Mesenchymal stem cell (in vitro differentiated cells and primary cell): ENCODE measurements around the gene SMIM35.

Experiments used
- DNase-seq: peaks from one replicate; pipeline ENCODE4 v3.0.0-alpha.2; 2013
- H2AFZ ChIP-seq: one replicate; pipeline ENCODE4 v1.6.1; 2013; ENCODE audit warnings: low read depth, mild to moderate bottlenecking, control low read depth, inconsistent platforms, low read length, moderate library complexity
- H2AK5ac ChIP-seq: 2 replicates; pipeline ENCODE4 v1.6.1; 2013; ENCODE audit warnings: low read length, moderate library complexity, mild to moderate bottlenecking, inconsistent platforms; ENCODE audit not compliant: severe bottlenecking
- H2BK120ac ChIP-seq: one replicate; pipeline ENCODE4 v1.6.1; 2013; ENCODE audit warnings: low read depth, mild to moderate bottlenecking, inconsistent platforms, low read length, moderate library complexity
- H2BK12ac ChIP-seq, 2 experiments: one replicate each; pipeline ENCODE4 v1.6.1; 2013; ENCODE audit warnings: inconsistent platforms in 2 of 2, low read length in 2 of 2, mild to moderate bottlenecking in 2 of 2, moderate library complexity in 2 of 2, control low read depth in 1 of 2
- H2BK15ac ChIP-seq: one replicate; pipeline ENCODE4 v1.6.1; 2013; ENCODE audit warnings: mild to moderate bottlenecking, low read depth, inconsistent platforms; ENCODE audit not compliant: poor library complexity, severe bottlenecking
- H2BK5ac ChIP-seq: 2 replicates; pipeline ENCODE4 v1.6.1; 2013; ENCODE audit warnings: low read depth, mild to moderate bottlenecking, low read length, control low read depth, inconsistent platforms; ENCODE audit not compliant: poor library complexity, severe bottlenecking
- H3K14ac ChIP-seq, 2 experiments: one replicate each; pipeline ENCODE4 v1.6.1; 2013; ENCODE audit warnings: inconsistent platforms in 2 of 2, low read length in 2 of 2, control low read depth in 1 of 2, mild to moderate bottlenecking in 1 of 2, moderate library complexity in 1 of 2
- H3K18ac ChIP-seq, 2 experiments: one replicate each; pipeline ENCODE4 v1.6.1; 2013; ENCODE audit warnings: inconsistent platforms in 2 of 2, low read length in 2 of 2, control low read depth in 1 of 2, low read depth in 1 of 2, mild to moderate bottlenecking in 1 of 2
- H3K23ac ChIP-seq, 2 experiments: one replicate each; pipeline ENCODE4 v1.6.1; 2013; ENCODE audit warnings: inconsistent platforms in 2 of 2, low read length in 2 of 2, mild to moderate bottlenecking in 2 of 2, moderate library complexity in 2 of 2, control low read depth in 1 of 2
- H3K27ac ChIP-seq: 2 replicates; pipeline ENCODE4 v1.5.1; 2013; ENCODE audit warnings: mild to moderate bottlenecking, moderate library complexity, low read length, control low read depth, inconsistent platforms; ENCODE audit not compliant: poor library complexity, severe bottlenecking
- H3K27me3 ChIP-seq, 2 experiments: 2 replicates each; pipeline versions ENCODE4 v1.6.1 to v1.7.0; 2013; ENCODE audit warnings: low read length in 2 of 2, mild to moderate bottlenecking in 2 of 2, moderate library complexity in 2 of 2, control low read depth in 1 of 2, inconsistent platforms in 1 of 2; ENCODE audit not compliant: control insufficient read depth in 1 of 2, insufficient read depth in 1 of 2
- H3K36me3 ChIP-seq, 2 experiments: 2 replicates each; pipeline versions ENCODE4 v1.6.1 to v1.7.0; 2013; ENCODE audit warnings: low read length in 2 of 2, control low read depth in 1 of 2, inconsistent platforms in 1 of 2, low read depth in 1 of 2, mild to moderate bottlenecking in 1 of 2; ENCODE audit not compliant: insufficient read depth in 2 of 2, control insufficient read depth in 1 of 2
- H3K4ac ChIP-seq, 2 experiments: one replicate each; pipeline ENCODE4 v1.6.1; 2013; ENCODE audit warnings: inconsistent platforms in 2 of 2, low read length in 2 of 2, mild to moderate bottlenecking in 2 of 2, moderate library complexity in 2 of 2, control low read depth in 1 of 2, low read depth in 1 of 2
- H3K4me1 ChIP-seq: 2 replicates; pipeline ENCODE4 v1.6.1; 2013; ENCODE audit warnings: low read depth, low read length, control low read depth; ENCODE audit not compliant: control insufficient read depth, insufficient read depth
- H3K4me2 ChIP-seq: 2 replicates; pipeline ENCODE4 v1.6.1; 2013; ENCODE audit warnings: low read length, mild to moderate bottlenecking, inconsistent platforms; ENCODE audit not compliant: poor library complexity, severe bottlenecking
- H3K4me3 ChIP-seq, 2 experiments: 2 replicates each; pipeline versions ENCODE4 v1.5.1 to v1.7.0; 2013; ENCODE audit warnings: low read length in 2 of 2, mild to moderate bottlenecking in 2 of 2, control low read depth in 1 of 2, low read depth in 1 of 2; ENCODE audit not compliant: insufficient read depth in 1 of 2
- H3K79me1 ChIP-seq: replicated peaks from 2 replicates; pipeline ENCODE4 v1.6.1; 2013; ENCODE audit warnings: mild to moderate bottlenecking, control low read depth, low read length, inconsistent platforms; ENCODE audit not compliant: poor library complexity, severe bottlenecking
- H3K9ac ChIP-seq: 2 replicates; pipeline ENCODE4 v1.7.0; 2013; ENCODE audit warnings: mild to moderate bottlenecking, low read length, moderate library complexity
- H3K9me3 ChIP-seq: 2 replicates; pipeline ENCODE4 v1.7.0; 2013; ENCODE audit warnings: mild to moderate bottlenecking, low read length; ENCODE audit not compliant: control insufficient read depth
- H4K8ac ChIP-seq: one replicate; pipeline ENCODE4 v1.6.1; 2013; ENCODE audit warnings: inconsistent platforms, mild to moderate bottlenecking, low read length, moderate library complexity
- H4K91ac ChIP-seq: one replicate; pipeline ENCODE4 v1.6.1; 2013; ENCODE audit warnings: mild to moderate bottlenecking, low read length, inconsistent platforms
- WGBS: methylation state at CpG from one replicate; pipeline ENCODE4 v1.1.7; 2013; ENCODE audit warnings: mixed read lengths; 5-methylcytosine and 5-hydroxymethylcytosine counted together

The SMIM35 gene

DNA sequence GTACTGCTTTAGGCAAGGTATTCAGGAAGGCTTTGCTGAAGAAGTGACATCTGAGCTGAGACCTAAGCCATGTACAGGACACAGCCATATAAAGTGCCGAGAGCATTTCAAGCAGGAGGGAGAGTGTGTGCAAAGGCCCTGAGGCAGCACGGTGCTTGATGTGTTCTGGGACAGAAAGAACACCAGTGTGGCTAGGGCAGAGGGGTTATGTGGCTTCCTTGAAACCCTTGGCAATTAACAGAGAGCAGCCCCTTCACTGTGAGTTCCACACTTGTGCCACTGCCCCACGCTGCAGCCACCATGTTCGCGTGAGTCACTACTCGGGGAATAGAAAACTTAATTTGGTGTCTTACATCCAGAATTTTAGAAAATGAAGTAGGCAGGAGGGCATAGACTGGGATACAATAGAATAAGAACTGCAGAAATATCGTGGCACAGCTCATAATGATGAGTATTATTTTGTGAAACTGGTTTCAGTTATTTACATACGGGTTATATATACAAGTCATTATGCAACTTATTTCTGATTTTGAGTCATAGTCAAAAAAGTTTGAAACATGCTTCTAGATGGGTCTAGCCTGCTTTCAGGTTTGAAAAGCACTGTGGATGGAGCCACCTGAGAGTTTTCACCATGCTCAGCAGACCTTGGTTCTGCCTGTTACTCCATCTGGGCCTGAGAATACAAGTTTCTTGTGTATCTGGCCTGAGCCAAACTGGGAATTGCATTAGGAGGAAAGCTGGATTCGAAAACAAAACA is 88.8 kb downstream of the SMIM35 start:
- Histone ChIP-seq H3K79me1 (no peaks in the 10 kb centered on the region), H2BK5ac (no peak overlapping the region), H3K4me1 (peaks cover 2% of the 10 kb centered on the region), H3K14ac (no peak overlapping the region), H3K4me2 (no peak overlapping the region), H4K8ac (no peak overlapping the region), H2BK15ac (no peak overlapping the region), H2AK5ac (no peak overlapping the region), H3K9ac (no peak overlapping the region), H2BK12ac (no peak overlapping the region), H3K27ac (no peak overlapping the region), H3K4me3 (no peak overlapping the region), H3K18ac (no peak overlapping the region), H3K9me3 (no peaks in the 10 kb centered on the region), H2AFZ (no peak overlapping the region), H2BK120ac (no peak overlapping the region), H4K91ac (no peak overlapping the region), H3K4ac (no peak overlapping the region), H3K23ac (no peak overlapping the region), H3K36me3 (no peaks in the 10 kb centered on the region), H3K27me3 (peaks cover 11 to 19% of the 10 kb centered on the region in 2 experiments)
- WGBS = 96% methylated on average over 7 of the region's 9 CpGs
- DNase-seq = no peak

DNA sequence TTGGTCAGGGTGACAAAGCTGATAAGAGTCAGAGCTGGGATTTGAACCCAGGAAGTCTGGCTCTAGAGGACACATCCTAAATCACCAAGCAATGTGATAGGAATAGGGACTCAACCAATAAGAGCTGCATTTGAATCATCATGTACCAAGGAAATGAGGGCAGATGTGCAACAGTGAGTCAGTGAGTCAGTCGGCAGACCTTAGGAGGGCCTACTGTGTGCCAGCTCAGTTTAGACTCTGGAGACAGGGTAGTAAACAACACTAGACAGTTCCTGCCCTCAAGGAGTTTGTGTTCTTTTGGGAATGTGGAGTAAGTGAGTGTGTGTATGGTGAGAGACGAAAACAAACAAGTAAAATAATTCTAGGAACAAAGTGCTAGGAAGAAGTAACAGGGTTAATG is 89.4 kb downstream of the SMIM35 start:
- 93% methylated on average over 2 of the region's 2 CpGs for WGBS

DNA sequence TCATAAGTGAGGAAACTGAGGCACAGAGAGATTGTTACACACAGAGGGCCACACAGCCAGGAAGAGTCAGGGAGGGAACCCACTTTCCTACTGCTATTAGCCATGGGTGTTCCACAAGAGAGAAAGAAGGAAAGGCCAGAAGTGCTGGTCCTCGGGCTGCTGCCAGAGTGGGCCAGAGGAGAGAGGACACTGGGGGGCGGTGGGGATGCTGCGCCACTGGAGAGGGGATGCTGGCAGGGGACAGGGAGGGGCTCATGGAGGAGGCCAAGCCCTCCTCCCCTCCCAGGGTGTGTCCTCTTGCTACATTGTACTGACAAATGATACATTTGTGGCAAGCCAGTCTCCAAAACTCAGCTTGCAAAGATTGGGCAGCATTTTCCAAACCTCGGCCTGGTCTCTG is 90.7 kb downstream of the SMIM35 start:
- H3K27me3 ChIP-seq = peaks cover 6 to 8% of the 10 kb centered on the region in 2 experiments
- H2AK5ac ChIP-seq = no peak overlapping the region
- peaks cover 2% of the 10 kb centered on the region for H3K4me1 ChIP-seq

More for the DNA sequence above, 89.4 kb downstream of the SMIM35 start:
- Histone ChIP-seq H3K4me2 (no peak overlapping the region), H2AK5ac (no peak overlapping the region), H3K27me3 (peaks cover 11 to 13% of the 10 kb centered on the region in 2 experiments), H2BK5ac (no peak overlapping the region), H3K4ac (no peak overlapping the region), H3K27ac (no peak overlapping the region), H3K4me3 (no peak overlapping the region), H3K79me1 (no peaks in the 10 kb centered on the region), H3K9me3 (no peaks in the 10 kb centered on the region), H2BK12ac (no peak overlapping the region), H4K91ac (no peak overlapping the region), H3K9ac (no peak overlapping the region), H3K4me1 (peaks cover 2% of the 10 kb centered on the region), H3K23ac (no peak overlapping the region), H2BK120ac (no peak overlapping the region), H3K36me3 (no peaks in the 10 kb centered on the region), H4K8ac (no peak overlapping the region), H2BK15ac (no peak overlapping the region), H2AFZ (no peak overlapping the region), H3K18ac (no peak overlapping the region), H3K14ac (no peak overlapping the region)
- DNase-seq = no peak

DNA sequence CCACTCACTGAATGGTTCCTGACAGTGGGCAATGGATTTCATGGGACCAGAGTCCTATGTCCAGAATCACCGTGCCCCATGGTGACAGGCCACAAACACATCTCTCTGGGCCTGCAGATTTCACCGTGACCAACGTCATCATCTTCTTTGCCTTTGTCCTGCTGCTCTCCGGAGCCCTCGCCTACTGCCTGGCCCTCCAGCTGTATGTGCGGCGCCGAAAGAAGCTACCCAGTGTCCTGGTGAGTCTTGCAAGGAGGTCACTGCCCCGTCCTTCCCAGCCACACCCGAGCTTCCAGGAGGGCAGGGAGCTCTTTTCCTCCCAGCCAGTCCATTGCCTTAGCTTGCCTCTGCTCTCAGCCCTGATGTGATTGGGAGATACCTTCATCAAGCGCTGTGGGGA is 91.3 kb downstream of the SMIM35 start:
- Histone ChIP-seq H3K4me3 (peak overlapping the region in 1 of 2 experiments; percentile 8), H3K36me3 (no peaks in the 10 kb centered on the region), H2AFZ (no peak overlapping the region), H3K4me2 (no peak overlapping the region), H3K79me1 (no peaks in the 10 kb centered on the region), H3K9me3 (no peaks in the 10 kb centered on the region), H4K91ac (no peak overlapping the region), H2BK5ac (no peak overlapping the region), H3K27ac (no peak overlapping the region), H3K4me1 (peaks cover 2% of the 10 kb centered on the region), H3K9ac (no peak overlapping the region), H3K4ac (no peak overlapping the region), H2BK120ac (no peak overlapping the region), H3K27me3 (peaks cover 6 to 8% of the 10 kb centered on the region in 2 experiments), H3K23ac (no peak overlapping the region), H4K8ac (no peak overlapping the region), H2AK5ac (no peak overlapping the region), H3K14ac (no peak overlapping the region), H3K18ac (no peak overlapping the region), H2BK15ac (no peak overlapping the region), H2BK12ac (no peak overlapping the region)
- 96% methylated on average over 10 of the region's 11 CpGs for WGBS
- no peak for DNase-seq

More for the DNA sequence above, 90.7 kb downstream of the SMIM35 start:
- H4K8ac ChIP-seq = no peak overlapping the region
- no peak for DNase-seq
- H3K18ac ChIP-seq = no peak overlapping the region
- H2BK5ac ChIP-seq = no peak overlapping the region
- H2AFZ ChIP-seq = no peak overlapping the region
- no peaks in the 10 kb centered on the region for H3K36me3 ChIP-seq
- H3K79me1 ChIP-seq = no peaks in the 10 kb centered on the region
- no peak overlapping the region for H3K14ac ChIP-seq
- H3K23ac ChIP-seq = no peak overlapping the region
- no peak overlapping the region for H3K9ac ChIP-seq
- no peak overlapping the region for H3K4me2 ChIP-seq
- no peak overlapping the region for H3K27ac ChIP-seq
- no peaks in the 10 kb centered on the region for H3K9me3 ChIP-seq
- H2BK120ac ChIP-seq = no peak overlapping the region
- WGBS = 92% methylated on average over 4 of the region's 4 CpGs
- no peak overlapping the region for H4K91ac ChIP-seq
- H3K4me3 ChIP-seq = no peak overlapping the region
- no peak overlapping the region for H3K4ac ChIP-seq
- no peak overlapping the region for H2BK12ac ChIP-seq
- H2BK15ac ChIP-seq = no peak overlapping the region
